NCI-H524 treated with DMSO at 0.1 percent for 48 hours (cell line): ENCODE data around the gene TDRD12.
"Not testable (repeated sequence)": the region's sequence is repeated elsewhere in the genome, so short reads cannot be mapped to it uniquely, and the experiment has no call there.

Experiments
- DNase-seq: peaks from one replicate; lab custom pipeline; 2025; lab: John Stamatoyannopoulos, UW

Gene TDRD12

DNA sequence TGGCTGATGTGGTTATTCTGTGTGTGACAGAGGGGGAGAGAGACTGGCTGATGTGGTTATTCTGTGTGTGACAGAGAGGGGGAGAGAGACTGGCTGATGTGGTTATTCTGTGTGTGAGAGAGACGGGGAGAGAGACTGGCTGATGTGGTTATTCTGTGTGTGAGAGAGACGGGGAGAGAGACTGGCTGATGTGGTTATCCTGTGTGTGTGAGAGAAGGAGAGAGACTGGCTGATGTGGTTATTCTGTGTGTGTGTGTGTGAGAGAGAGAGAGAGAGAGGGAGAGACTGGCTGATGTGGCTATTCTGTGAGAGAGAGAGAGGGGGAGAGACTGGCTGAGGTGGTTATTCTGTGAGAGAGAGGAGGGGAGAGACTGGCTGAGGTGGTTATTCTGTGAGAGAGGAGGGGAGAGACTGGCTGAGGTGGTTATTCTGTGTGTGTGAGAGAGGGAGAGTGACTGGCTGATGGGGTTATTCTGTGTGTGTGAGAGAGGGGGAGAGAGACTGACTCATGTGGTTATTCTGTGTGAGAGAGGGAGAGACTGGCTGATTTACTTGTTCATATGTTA lies 27.1 kb downstream of the TDRD12 start:
- not testable (repeated sequence) for DNase-seq

GRCh38 chr19:32748497-32748896 lies 28.9 kb downstream of the TDRD12 start:
- no peak for DNase-seq

DNA sequence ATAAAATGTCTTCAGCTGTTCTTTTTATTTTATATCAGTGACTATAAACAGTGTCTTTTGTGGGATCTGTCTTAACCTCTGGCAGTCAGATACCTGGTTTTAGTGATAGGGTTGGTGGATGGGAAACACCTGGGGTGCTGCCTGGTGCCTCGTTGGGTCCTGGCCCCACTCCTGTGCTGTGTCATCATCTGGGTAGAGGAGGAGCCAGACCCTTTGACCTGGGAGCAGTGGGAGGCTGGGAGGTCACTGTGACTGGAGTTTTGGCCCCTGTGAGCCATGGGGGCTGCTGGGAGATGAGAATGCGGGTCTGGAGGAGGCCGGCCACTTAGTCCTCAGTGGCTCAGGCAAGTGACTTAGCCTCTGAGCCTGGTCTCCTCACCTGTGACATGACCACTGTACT lies 29.4 kb downstream of the TDRD12 start:
- no peak for DNase-seq

DNA sequence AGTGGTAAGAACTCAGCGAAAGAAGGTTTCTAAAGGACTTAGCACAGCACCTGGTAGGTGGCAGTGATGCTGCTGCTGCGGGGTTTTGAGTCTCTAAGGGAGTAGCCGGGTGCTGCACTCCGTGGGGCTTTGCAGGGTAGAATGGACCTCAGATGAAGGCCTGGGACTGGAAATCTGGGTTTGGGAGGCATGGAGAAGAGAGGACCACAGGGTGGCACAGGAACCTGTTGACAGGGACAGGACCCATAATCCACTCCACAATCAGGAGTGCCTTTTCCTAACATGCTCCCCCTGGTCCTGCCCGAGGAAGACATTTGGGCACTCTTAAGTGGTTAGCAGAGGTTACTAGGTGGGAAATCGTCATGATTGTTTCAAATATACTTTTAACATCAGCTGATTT lies 29.8 kb downstream of the TDRD12 start:
- DNase-seq, result no peak

GRCh38 chr19:32750441-32751055 lies 31.0 kb downstream of the TDRD12 start:
- no peak for DNase-seq

DNA sequence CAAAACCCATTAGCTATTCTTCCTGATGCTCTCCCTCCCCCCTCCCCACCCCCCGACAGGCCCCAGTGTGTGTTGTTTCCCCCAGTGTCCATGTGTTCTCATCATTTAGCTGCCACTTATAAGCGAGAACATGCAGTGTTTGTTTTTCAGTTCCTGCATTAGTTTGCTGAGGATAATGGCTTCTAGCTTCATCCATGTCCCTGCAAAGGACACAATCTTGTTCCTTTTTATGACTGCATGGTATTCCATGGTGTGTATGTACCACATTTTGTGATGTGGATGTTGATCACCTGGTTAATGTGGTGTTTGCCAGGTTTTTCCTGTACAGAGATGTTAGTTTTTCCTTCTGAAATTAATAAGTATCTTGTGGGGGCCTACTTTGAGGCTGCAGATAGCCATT lies 31.5 kb downstream of the TDRD12 start:
- no peak for DNase-seq

GRCh38 chr19:32757189-32757588 lies 37.6 kb downstream of the TDRD12 start:
- DNase-seq, result no peak

- DNase-seq, result not testable (repeated sequence)
Measured at GRCh38 chr19:32765365-32765764, 45.8 kb downstream of the TDRD12 start.

GRCh38 chr19:32767951-32768679 lies 48.5 kb downstream of the TDRD12 start:
- DNase-seq, result no peak

- DNase-seq, result no peak
Measured at GRCh38 chr19:32771596-32771995, 52.0 kb downstream of the TDRD12 start.

- DNase-seq, result no peak
Measured at GRCh38 chr19:32773126-32773525, 53.6 kb downstream of the TDRD12 start.

DNA sequence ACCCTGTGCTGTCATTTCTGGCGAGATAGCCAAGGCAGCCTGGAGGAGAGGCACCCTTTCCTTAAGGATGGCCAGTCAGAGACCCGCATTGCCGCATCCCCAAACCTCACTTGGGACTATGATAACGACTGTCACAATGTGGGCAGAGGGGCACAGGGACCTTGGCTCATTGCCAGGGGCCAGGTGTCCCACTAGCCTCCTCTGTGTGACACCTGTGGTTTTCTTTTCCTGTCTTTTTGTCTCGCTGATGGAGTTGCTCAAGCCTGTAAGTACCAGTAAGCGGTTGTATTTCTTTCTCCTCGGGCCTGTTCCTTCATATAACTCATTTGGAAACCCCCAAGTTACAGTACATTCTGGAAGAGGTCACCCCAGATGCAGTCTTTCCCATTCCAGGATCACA lies 59.5 kb downstream of the TDRD12 start:
- no peak for DNase-seq

DNA sequence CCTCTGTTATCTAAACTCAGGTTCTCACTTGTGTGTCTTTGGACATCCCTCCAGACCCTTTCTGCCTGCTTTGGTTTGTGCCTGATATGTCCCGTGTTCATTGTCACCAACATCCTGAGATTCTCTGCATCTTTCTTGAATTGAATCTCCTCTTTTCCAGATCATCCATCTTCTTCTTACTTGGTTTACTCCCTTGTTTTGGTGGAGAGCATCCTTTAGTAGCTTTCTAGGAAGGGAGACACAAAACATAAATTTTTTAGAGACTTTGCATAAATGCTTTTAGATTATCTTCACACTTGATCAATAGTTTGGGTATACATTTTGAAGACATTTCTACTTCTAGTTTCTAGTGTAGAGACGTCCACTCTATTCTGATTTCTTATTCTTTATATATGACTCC lies 61.7 kb downstream of the TDRD12 start:
- DNase-seq, result no peak

DNA sequence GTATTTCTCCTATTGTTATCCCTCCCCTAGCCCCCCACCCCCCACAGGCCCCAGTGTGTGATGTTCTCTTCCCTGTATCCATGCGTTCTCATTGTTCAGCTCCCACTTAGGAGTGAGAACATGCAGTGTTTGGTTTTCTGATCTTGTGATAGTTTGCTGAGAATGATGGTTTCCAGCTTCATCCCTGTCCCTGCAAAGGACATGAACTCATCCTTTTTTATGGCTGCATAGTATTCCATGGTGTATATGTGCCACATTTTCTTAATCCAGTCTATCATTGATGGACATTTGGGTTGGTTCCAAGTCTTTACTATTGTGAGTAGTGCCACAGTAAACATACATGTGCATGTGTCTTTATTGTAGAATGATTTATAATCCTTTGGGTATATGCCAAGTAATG lies 62.5 kb downstream of the TDRD12 start:
- not testable (repeated sequence) for DNase-seq

DNA sequence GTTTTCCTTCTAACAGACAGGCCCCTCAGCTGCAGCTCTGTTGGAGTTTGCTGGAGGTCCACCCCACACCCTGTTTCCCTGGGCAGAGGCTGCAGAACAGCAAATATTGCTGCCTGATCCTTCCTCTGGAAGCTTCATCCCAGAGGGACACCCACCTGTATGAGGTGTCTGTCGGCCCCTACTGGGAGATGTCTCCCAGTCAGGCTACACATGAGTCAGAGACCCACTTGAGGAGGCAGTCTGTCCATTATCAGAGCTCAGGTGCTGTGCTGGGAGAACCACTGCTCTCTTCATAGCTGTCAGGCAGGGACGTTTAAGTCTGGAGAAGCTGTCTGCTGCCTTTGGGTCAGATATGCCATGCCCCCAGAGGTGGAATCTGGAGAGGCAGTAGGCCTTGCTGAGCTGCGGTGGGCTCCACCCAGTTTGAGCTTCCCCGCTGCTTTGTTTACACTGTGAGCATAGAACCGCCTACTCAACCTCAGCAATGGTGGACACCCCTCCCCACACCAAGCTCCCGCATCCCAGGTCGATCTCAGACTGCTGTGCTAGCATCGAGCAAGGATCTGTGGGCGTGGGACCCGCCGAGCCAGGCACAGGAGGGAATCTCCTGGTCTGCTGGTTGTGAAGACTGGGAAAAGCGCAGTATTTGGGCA lies 67.7 kb downstream of the TDRD12 start:
- not testable (repeated sequence) for DNase-seq

DNA sequence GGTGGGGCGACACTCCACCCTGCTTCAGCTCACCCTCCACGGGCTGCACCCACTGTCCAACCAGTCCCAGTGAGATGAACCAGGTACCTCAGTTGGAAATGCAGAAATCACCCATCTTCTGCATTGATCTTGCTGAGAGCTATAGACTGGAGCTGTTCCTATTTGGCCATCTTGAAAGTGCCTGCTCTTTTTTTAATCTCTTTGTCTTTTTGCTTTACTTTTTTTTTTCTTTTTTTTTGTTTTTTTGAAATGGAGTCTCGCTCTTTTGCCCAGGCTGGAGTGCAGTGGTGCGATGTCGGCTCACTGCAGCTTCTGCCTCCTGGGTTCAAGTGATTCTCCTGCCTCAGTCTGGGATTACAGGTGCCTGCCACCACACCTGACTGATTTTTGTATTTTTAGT lies 68.3 kb downstream of the TDRD12 start:
- DNase-seq, result not testable (repeated sequence)

GRCh38 chr19:32789429-32789828 lies 69.9 kb downstream of the TDRD12 start:
- no peak for DNase-seq

DNA sequence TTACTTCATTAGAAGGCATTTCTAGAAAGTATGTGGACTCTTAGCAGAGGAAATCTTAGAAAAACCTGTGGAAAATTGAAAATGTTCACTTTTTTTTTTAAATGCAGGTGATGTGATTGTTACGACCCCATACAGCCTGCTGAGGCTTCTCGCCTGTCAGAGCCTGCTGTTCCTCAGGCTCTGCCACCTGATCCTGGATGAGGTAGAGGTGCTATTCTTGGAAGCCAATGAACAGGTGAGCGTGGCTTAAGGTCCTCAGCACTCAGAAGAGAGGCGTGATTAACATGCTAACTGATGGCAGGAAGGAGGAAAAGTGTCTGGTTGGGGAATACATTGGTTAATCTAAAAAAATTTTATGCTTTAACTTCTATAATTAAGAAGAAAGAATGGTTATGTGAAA lies 78.6 kb downstream of the TDRD12 start:
- no peak for DNase-seq

DNA sequence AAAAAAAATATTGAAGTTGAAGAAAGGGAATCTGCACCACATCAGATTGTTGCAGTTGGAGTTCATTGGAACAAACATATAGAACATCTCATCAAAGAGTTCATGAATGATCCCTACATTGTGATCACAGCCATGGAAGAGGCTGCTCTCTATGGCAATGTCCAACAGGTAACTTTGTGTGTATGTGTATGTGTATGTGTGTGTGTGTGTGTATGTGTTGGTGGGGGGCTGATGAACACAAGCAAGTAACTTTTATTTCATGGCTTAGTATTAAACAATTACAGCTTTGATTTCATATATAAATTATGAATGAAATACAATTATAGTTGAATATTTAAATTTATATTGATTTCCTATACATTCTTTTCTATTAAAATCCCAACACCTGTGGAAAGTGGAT lies 80.6 kb downstream of the TDRD12 start:
- DNase-seq, result no peak

GRCh38 chr19:32800754-32801153 lies 81.2 kb downstream of the TDRD12 start:
- no peak for DNase-seq

GRCh38 chr19:32802840-32803239 lies 83.3 kb downstream of the TDRD12 start:
- DNase-seq, result no peak

DNA sequence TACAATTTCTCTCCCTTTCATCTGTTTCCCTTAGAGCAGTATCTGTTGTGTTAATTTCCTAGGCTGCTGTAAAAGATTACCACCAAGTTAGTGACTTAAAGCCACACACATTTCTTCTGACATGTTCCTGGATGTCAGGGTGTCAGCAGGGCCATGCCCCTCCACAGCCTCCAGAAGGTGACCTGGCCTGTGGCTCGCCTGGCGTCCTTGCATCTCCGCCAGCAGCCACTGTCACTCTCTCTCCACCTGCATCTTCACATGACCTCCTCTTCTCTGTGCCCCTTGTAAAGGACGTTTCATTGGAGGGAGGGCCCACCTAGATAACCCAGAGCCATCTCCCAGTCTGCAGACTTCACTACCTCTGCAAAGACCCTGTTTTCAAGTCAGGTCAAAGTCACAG lies 88.7 kb downstream of the TDRD12 start:
- no peak for DNase-seq

GRCh38 chr19:32809254-32809653 lies 89.7 kb downstream of the TDRD12 start:
- DNase-seq, result no peak
